Measurements from ENCODE around the gene SPRN. TPM values are rescaled to one million over a fixed set of nuclear protein-coding genes. Genes with fewer than 3 reads are reported as not detected.

Gene SPRN
- polyA plus RNA-seq, 4 donors: 3.9 to 5.1 (median 4.5) TPM

DNA sequence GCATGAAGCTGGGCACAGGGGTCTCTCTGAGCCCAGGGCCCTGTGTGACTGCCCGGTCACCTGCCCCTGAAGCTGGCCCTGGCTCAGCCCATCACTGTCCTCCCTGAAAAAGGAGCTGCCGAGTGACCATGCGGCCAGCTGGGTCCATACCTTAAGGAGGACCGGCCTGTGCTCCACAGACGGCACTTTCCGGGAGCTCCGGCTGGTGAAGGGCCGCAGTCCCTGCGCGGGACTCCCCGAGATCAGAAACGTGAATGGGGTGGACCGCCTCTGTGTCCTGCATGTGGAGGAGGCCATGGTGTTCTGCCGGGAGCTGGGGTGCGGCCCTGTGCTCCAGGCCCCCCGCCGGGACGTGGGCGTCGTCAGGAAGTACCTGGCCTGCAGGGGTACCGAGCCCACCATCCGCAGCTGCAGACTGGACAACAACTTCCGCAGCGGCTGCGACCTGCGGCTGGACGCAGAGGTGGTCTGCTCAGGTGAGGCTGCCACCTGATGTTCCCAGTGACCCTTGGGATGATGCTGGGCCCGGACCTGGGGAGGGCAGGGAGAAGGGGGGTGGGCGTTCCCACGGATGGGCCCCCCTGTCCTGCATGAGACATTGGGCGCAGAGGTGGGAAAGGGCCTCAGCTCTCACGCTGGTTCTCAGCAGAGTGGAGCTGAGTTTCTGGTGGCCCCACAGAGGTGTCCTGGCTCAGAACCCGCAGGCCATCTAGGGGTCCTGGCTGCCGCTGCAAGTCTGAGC is 32.8 kb upstream of the SPRN start:
- no peak for DNase-seq (ENCODE audit: low read depth in 4 of 4, low spot score in 3 of 4)

DNA sequence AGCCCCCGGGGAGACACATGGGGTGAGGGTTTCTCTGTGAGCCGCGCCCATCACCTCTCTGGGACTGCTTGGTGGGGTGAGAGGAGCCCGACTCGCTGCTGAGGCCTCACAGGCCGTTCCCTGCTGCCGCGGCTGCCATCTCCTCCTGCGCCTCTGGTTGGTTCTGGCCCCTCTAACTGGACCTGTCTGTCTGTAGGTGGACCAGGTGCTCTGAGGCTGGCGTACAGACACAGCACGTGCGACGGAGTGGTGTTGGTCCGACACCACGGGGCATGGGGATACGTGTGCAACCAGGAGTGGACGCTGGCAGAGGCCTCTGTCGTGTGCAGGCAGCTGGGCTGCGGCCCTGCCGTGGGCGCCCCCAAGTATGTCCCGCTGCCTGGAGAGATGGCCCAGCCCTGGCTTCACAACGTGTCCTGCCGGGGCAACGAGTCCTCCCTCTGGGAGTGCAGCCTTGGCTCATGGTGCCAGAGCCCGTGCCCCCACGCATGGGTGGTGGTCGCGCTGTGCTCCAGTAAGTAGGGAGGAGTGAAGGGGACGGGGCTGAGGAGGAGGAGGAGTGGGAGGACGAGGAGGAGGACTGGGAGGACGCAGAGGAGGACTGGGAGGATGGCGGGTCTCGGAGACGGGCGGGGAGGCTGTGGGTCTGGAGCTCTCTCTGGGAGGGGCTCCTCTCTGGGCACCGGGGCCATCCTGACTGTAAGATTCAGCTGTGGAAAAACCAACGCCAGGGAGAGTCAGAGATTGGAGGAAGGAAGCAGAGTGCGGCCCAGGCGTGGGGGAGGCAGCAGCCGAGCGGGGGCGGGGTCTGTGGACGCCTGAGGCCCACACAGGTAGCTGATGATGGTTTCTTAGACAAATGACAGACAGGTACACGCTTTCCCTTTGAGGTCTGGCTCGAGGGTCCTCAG is 31.9 kb upstream of the SPRN start:
- DNase-seq (ENCODE audit: low read depth in 4 of 4, low spot score in 3 of 4): no peak

DNA sequence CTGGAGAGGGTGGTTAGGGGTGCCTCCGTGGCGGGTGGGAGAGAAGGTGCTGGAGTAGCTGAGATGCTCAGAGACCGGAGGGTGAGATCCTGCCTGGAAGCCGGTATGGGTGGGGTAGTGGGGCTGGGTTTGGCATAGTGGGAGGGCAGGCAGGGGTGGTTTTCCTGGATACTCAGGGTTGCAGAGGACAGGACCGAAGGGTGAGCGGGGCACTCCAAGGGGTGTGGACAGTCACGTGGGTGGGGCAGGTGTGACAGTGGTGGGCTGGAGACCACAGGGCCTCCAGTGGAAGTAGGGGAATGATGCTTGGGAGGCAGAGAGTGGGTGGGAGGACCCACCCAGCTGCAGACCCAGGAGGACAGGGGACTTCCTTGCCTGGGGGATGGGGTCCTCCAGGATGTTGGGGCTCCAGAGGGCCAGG is 31.2 kb upstream of the SPRN start:
- no peak for DNase-seq (ENCODE audit: low read depth in 4 of 4, low spot score in 3 of 4)

DNA sequence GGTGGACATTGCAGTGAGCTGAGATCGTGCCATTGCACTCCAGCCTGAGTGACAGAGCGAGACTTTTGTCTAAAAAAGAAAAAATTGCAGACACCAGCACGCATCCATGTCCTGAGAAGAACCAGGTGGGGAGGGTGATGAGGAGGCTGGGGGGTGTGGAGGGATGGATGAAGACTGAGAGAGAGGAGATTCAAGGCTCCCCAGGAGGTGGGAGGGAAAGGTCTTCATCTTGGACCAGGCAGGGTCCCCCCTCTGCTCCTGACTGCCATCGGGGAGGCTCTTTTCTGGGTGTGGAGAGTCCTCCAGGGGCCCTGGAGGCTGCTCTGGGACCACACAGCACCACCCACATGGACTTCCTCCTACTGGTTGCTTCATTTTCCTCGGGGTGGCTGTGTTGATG is 30.8 kb upstream of the SPRN start:
- no peak for DNase-seq (ENCODE audit: low read depth in 4 of 4, low spot score in 3 of 4)

DNA sequence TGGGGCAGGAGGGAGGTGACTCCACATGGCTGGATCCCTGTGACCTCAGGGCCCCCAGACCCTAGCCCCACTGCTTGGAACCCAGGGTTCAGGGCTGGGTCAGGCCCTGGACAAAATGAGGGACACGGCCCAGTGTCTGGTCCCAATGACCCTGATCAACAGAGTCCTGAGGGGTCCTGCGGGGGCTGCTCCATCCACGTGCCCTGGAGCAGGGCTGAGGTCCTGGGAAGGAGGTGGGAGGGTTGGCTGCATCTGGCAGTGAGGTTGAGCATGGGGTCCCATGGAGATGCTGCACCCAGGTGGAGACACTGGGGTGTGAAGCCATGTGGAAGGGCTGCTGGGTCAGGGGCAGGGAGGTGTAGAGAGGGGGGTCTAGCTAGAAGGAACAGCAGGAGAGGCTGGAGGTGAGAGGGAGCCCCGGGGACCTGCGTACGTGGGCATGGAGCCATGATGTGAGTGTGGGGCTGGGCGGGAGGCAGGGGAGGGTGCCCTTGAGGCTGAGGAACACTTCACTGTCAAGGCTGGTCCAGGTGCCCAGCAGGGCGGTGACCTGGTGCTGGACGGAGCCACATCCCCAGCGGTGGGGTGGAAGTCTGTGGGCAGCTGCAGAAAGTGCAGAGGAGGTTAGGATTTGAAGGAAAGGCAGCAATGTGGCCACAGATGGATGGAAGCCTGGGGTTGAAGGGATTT is 29.9 kb upstream of the SPRN start:
- no peak for DNase-seq (ENCODE audit: low read depth in 4 of 4, low spot score in 3 of 4)

DNA sequence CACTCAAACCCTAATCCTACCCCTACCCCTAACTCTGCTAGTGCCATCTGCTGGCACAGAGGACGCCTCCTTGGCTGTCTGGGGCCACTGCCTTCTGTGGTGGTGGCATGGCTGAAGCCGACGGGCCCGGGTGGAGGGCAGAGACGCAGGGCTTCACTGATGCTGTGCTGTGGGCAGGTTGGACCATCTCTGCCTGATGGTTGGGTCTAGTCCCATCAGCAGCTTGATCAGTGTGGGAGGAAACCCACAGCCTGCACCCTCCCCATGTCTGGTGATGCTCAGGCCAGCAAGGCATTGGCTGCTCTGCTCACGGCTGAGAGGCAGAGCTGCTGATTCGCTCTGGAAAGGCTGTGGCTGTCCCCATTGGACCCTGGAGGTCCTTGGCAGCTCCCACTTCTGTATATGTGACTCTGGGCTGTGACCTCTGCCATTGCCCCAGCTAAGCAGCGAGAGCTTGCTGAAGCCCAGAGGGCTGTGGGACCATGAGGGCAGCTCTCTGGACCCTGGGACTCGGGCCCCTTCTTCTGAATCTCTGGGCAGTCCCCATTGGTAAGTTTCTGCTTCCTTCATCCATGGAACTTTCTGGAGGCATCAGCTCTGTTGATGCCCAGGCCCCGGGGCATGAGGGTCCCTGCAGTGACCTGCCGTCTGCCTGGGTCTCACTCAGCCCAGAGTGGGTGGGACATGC is 29.2 kb upstream of the SPRN start, which contains the start of gene SCART1:
Gene SCART1 (plus strand): TSS at position 430 of the 688 bp plus-strand sequence. CDS start 53 bp downstream, at position 483.
- DNase-seq (ENCODE audit: low read depth in 4 of 4, low spot score in 3 of 4): no peak

DNA sequence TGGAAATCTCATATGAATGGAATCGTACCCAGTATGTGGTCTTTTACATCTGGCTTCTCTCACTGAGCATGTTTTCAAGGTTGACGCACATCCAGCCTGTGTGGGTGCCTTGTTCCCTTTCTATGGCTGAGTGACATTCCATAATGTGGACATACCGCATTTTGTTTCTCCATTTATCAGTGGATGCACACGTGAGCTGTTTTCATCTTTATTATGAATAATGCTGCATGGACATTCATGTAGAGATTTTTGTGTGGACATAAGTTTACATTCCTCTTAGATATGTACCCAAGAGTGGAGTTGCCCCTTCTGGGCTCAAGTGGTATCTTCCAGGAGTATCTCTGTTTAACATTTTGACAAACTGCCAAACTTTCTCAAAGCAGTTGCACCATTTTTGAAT is 28.0 kb upstream of the SPRN start:
- DNase-seq (ENCODE audit: low read depth in 4 of 4, low spot score in 3 of 4): no peak

DNA sequence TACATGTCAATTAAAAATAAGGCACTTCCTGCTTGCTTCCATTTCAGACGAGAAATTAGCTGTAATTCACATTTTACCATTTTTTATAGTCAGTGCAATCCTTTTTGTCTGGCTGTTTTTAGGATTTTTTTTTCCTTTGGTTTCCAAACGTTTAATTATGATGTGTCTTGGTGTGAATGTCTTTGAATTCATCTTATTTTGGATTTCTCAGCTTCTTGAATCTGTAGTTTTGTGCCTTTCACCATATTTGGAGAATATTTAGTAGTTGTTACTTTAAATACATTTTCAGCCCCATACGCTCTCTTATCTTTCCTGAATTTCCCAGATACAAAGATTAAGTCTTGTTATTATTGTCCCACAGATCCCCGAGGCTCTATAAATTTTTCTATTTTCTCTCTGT is 26.9 kb upstream of the SPRN start:
- DNase-seq (ENCODE audit: low read depth in 4 of 4, low spot score in 3 of 4): no peak

DNA sequence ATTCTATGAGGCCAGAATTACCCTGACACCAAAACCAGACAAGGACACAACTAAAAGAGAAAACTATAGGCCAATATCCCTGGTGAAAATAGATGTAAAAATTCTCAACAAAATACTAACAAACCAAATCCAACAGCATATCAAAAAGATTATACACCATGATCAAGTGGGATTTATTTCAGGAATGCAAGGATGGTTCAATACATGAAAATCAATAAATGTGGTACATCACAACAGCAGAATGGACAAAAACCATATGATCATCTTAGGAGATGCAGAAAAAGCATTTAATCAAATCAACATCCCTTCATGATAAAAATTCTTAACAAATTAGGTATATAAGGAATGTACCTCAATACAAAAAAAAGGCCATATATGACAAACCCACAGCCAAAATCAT is 23.7 kb upstream of the SPRN start:
- DNase-seq (ENCODE audit: low read depth in 4 of 4, low spot score in 3 of 4): no peak

DNA sequence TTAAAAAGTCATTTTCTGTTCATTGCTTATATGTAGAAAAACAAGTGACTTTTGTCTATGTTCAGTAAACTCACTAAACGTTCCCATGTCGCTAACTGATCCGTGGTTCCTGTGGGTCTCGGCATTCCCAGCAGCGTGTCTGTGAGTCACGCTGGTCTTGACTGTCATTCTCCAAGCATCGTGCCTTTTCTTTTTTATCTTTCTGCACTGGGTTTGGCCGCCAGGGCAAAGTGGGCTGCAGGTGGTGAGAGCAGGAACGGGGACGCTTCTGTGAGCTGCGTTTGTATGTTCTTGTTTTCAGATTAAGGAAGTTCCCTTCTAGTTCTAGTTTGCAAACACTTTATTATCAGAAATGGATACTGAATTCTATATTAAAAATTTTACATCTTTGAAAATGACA is 22.6 kb upstream of the SPRN start:
- no peak for DNase-seq (ENCODE audit: low read depth in 4 of 4, low spot score in 3 of 4)

DNA sequence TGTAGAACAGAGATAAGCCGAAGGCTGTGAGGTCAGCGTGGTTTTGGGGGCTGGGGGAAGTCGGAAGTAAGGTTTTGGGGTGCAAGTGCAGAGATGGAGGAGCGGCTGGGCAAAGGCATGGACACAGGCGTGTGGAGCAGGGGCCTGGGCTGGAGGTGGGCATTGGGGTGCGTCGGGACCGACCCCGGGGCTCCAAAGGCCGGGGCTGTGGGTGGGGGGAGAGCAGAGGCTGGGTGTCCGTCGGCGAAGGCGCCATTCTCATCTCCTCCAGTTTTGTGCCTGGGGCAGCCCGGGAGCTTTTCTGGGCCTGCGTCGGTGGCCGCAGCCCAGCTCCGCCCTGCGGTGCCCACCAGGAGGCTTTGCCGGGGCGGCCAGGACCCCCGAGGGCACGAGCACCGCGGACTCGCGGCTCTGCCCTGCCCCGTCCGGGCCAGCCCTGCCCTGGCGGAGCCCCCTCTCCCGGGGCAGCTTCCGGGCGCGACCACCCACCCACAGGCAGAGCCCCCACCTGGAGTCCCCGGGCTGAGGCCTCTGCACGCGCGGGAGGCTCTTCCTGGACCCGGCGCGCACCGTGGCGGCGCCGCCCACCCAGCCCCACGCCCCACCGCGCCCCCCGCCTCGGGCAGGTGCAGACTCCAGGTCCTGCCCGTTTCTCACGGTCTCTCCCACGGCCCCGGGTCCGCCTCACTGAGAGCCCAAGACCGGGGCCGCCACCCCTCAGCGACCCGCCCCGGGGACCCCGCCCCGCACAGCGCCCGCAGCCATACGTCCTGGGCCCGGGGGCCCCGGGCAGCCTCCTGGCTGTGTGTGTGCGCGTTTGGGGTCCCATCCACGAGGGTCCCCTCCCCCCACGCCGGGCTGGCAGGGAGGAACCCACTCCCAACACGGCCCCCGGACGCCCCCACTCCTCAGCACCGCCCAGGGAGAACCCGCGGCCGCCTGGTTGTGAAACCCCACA is 21.6 kb upstream of the SPRN start:
- DNase-seq (ENCODE audit: low read depth in 4 of 4, low spot score in 3 of 4): no peak

DNA sequence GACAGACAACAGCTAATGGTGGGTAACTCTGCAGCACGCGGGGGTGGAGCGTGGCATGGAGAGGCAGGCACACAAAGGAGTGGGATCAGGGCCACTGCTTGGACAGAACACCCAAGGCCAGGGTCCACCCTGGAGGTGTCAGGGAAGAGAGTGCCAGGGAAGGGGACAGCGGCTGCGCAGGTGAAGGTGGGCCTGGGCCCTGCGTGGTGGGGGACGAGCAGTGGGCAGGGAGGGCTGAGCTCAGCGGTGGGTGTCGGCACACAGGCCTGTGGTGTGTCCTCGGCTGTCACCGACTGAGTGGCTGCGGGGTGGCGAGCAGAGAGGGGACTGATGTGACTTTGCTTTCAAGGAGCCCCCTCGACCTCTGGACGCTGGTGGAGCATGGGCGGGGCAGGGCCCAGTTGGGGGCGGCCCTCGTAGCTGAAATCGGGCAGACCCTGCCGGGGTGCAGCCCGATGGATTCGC is 20.9 kb upstream of the SPRN start:
- DNase-seq (ENCODE audit: low read depth in 4 of 4, low spot score in 3 of 4): no peak

DNA sequence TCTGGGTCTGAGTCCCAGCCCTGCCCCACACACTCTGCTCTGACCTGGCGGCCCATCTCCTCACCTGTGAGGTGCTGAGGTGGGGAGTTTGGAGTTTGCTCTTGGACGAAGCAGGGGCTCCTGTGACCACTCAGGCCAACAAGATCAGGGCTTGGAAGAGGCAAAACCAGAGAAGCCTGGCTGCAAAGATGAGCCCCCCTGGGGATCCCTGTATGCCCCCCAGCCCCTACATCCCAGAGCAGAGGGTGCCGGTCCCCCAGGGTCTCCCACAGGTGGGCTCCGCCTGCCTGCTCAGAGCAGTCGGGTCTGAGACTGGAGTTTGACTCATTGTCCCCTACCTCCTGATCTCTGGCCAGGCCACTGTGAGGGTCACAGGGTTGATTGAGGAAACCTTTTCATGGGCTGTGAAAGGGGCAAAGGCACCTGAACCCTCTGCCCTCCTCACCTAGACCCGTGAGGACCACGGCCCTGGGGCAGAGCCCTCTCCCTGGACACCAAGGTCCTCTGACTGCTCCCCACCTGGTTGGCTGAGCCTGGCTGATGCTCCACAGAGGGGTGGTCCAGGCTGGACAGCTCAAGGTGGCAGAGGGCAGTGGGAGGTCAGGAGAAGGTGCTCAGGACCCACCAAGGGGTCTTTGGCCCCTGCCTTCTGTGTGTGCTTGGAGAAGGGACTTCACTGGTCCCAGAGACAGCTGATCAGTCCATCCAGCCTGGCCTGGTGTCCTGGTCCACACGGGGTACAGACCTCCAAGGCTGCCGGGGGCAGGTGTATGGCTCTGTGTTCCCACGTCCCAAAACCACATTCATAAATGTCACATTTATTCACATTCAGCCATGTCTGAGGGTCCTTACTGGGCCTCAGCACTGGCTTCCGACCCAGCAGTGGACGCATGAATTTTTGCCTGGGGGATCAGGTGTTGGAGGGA is 20.2 kb upstream of the SPRN start:
- DNase-seq (ENCODE audit: low read depth in 4 of 4, low spot score in 3 of 4): no peak

DNA sequence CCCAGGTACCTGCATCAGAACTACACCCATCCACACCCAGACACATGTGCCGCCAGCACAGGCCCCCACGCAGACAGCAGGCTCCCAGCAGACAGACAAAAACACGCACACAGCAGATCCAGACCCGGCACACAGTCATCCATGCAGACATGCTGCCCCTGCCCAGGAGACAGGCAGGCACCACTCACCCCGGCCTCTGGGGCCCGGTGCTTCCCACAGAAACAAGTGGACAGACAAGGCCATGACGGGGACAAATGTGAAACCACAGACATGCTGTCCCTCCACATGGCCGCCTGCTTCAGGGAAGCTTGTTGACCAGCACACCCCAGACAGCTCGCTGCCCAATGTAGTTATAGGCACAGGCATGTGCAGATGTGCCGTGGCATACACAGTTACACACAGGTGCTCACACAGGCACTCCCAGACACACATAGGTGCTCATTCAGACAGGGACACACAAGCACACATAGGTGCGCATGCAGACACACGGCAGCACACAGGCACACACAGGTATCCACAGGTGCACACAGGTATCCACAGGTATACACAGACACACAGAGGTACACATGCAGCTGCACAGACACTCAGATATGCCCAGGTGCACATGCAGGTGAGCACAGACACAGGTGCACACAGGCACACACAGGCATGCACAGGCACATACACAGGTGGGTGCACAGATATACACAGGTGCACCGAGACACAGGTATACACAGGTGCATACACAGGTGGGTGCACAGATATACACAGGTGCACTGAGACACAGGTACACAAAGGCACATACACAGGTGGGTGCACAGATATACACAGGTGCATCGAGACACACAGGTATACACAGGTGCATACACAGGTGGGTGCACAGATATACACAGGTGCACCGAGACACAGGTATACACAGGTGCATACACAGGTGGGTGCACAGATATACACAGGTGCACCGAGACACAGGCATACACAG is 18.8 kb upstream of the SPRN start:
- DNase-seq (ENCODE audit: low read depth in 4 of 4, low spot score in 3 of 4): no peak

DNA sequence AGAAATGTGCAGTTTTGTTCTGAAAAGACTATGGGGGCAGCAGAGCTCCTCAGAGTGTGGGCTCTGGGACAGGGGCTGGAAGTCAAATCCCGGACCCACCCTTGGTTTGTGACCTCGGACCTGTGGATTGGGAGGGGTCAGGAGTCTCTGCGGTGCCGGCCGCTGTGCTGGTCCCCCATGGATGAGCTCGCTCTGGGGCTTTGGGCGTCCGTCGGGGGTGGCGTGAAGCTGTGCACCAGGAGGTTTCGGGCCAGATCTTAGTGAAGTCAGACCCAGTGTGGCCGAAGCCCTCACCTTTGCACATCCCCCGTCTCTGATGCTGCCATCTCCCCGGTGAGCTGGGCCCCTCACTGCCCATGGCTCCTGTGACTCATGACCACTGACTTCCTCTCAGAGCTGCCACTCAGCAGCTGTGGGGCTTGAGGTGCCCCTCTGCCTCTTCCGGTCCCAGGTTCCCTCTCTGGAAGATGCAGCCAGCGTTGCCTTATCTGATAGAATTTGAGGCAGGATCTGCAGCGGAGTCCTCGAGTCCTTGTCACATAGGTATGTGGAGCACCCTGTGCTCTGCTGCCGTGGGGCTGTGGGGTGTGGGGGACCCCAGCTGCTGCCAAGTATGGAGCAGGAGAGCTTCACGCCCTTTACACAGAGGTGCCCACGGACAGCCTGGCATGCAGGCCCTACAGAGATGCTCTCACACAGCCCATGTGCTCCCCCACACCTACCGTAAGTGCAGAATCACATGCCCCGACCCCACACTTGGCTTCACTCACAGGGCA is 18.0 kb upstream of the SPRN start:
- DNase-seq (ENCODE audit: low read depth in 4 of 4, low spot score in 3 of 4): no peak

DNA sequence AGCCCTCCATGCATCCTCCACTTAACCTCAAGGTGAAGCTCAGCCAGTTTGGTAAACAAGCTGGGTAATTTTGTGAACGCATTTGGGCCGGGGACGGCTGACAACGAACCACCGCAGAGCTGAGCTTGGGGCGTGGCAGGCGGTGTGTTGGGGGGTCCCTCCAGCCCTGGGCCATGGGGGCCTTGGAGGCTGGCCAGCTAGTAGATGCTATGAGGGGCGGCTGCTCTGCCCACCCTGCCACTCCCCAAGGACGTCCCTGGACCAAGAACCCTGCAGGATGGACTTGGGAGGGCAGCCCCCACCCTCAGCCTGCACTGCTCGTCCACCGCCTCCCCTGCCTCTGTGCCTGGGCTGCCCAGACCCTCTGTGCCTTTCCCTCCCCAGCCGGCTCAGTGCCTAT is 17.4 kb upstream of the SPRN start:
- no peak for DNase-seq (ENCODE audit: low read depth in 4 of 4, low spot score in 3 of 4)
